GM18520 (cell line): ENCODE results near the gene SLC22A23.

Experiments
- ATAC-seq: cut with Tn5 transposase; IDR thresholded peaks from one replicate; pipeline ENCODE4 v1.9.1; 2021; ENCODE audit not compliant: unreplicated experiment

Gene SLC22A23

GRCh38 chr6:3288711-3289663 lies 167.9 kb downstream of the SLC22A23 start:
- ATAC-seq, result no peak

GRCh38 chr6:3287976-3288707 lies 168.7 kb downstream of the SLC22A23 start:
- no peak for ATAC-seq

- ATAC-seq, result no peak
These were observed 169.5 kb downstream of the SLC22A23 start for GRCh38 chr6:3287308-3287707.

DNA sequence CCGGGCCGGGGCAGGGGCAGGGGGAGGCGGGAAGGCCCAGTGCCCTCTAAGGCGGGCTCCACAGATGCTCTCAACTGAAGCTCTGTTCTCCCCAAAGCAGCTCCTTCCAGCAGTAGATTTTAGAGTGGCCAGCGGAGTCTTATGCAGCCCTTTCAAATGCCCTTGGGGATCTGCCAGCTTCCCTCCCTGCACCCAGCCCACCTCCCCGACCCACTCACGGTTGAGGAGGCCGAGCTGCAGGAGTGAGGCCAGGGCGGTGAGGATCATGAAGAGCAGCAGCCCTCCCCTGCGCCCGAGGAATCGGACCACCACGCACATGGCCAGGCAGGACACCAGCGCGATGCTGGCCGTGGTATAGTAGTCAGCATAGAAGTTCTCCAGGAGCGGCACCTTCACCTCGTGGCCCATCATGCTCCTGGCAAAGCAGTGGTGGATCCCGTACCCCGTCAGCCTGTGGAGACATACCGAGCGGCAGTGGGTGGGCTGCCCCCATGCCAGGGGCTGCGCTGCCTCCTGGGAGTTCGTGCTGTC lies 170.1 kb downstream of the SLC22A23 start:
- ATAC-seq, result no peak

DNA sequence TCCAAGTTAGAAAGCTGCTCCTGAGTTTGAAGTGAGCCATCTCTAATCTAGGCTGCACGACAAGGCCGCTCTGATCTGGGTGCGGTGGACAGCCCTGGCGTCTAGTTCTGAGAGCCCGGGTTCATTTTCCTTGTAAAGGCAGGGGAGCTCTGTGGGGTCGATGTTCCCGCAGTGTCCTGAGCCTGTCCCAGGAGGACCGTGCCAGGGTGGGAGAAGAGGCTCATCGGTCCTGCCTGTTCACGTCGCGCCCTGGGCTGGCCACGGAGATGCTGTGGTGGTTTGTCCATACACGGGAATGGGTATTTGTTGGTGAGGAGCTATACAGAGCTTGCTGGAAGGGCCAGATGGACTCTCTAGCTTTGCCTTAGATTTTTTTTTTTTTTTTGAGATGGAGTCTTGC lies 171.1 kb downstream of the SLC22A23 start:
- no peak for ATAC-seq

DNA sequence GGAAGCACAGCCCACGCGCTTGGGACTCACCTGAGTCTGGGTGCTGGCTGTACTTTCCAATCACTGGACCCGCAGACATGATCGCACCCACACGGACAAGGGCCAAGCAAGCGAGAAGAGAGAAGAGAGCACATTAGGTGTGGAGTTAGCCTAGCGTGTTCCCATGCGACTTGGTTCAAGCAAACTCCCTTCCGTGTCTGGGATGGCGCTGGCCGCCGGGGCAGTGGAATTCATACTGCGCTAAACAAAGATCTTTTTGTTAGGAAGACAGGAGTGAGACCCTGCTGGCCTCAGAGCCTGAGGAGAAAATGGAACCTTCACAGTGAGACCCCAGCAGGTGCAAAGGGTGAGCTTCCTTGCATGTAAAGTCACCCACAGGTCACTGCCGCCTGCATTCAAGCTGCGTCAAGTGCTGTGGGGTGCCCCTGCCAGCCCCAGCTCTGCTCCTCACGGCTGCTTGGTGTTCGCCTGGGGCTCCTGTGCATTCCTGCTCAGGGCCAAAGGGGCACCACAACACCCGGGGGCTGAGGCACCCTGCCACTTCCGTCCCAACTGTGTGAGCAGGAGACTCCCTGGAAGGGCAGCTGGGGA lies 171.7 kb downstream of the SLC22A23 start:
- no peak for ATAC-seq

GRCh38 chr6:3284436-3284876 lies 172.4 kb downstream of the SLC22A23 start:
- no peak for ATAC-seq

GRCh38 chr6:3283641-3284435 lies 173.0 kb downstream of the SLC22A23 start:
- ATAC-seq, result no peak

DNA sequence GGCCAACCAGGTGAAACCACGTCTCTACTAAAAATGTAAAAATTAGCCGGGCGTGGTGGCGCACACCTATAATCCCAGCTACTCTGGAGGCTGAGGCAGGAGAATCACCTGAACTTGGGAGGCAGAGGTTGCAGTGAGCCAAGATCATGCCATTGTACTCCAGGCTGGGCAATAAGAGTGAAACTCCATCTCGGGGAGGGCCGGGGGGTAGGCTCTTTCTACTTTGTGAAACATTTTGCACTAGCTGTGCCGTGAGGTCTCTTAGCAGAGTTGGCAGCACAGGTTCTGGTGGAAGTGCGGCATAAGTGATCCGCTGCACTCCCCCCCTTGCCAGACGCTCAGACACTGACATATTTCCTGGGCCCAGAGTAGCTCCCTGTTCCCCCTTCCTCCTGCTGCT lies 173.6 kb downstream of the SLC22A23 start:
- ATAC-seq, result no peak

GRCh38 chr6:3282476-3283236 lies 174.2 kb downstream of the SLC22A23 start:
- ATAC-seq, result no peak

DNA sequence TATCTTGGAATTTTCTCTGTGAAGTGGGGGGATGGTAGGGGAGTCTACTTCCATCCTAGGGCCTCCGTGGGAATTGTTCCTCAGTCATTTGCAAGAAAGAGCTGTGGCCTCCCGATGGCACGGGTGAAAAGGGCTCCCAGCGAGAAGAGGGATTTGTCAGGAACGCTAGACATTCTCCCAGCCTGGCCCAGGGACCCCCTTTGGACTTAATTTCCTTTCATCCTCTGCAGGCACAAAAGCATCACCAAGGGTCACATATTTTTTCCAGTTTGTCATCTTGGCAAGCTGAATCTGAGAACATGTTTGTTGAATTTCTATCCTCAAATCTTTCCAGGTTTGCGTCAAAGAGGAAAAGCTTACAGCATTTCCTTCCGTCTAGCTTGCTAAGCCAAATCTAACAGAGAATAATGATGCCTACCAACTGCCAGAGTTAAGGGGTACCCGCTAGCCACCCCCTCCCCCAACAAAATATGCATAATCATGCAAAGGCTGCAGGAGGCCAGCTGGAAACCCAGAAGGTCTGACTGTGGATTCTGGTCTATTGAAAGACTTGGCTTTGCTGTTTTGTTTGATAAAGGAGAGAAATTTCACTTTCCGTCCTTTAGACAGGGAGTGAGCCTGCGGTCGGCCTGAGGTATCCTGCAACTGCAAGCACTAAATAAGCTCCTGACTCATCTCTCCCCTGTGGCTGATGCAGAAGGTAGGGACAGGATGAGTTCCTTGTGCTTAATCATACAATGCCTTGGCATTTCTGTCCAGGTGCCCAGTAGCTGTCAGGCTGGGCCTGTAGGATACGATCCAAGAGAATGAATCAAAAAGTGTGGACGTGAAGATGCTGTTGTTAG lies 175.0 kb downstream of the SLC22A23 start:
- no peak for ATAC-seq

GRCh38 chr6:3280866-3281465 lies 175.9 kb downstream of the SLC22A23 start:
- ATAC-seq, result no peak

- no peak for ATAC-seq
These were observed 176.8 kb downstream of the SLC22A23 start for GRCh38 chr6:3280091-3280490.

DNA sequence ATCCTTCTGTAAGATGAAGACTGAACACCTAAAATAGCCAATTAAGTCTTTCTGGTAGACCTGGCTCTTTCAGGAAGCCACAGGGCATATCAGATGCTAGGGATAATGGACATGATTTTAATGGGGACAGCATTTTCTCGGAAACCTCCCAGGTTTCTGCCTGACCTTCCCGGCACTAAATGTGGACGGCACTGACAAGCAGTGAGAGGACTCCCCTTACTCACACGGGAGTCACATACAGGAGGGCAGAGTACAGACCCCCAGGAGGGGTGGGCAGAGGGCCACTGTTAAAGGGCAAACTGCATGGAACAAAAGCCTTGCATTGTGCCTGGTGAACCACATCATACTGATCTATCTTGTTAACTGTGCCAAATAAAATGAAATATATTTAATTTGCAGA lies 178.2 kb downstream of the SLC22A23 start:
- no peak for ATAC-seq

DNA sequence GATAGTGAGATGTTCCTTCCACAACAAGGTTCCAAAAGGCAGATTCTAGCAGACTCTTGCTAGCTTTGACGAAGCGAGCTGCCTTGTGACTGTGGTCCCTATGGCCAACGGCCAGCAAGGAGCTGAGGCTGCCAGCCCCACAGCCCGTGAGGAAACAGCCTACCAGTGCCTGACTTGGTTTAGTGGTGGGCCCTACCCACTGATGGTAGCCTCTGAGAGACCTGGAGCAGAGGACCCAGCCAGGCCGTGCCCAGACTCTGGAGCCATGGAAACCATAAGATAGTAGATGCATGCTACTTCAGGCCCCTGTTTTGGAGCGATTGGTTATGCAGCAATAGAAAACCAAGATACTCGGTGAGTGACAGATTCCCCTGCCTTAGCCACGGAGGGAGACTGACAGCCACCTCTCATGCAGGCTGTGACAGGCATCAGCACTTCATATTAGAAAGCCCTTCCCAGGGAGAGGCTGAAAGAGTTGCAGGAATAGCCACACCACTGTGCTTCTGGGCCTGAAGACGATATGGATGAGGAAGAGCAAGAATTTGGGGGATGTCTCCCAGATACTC lies 178.9 kb downstream of the SLC22A23 start:
- no peak for ATAC-seq

- ATAC-seq, result no peak
These were observed 179.6 kb downstream of the SLC22A23 start for GRCh38 chr6:3277251-3277650.

DNA sequence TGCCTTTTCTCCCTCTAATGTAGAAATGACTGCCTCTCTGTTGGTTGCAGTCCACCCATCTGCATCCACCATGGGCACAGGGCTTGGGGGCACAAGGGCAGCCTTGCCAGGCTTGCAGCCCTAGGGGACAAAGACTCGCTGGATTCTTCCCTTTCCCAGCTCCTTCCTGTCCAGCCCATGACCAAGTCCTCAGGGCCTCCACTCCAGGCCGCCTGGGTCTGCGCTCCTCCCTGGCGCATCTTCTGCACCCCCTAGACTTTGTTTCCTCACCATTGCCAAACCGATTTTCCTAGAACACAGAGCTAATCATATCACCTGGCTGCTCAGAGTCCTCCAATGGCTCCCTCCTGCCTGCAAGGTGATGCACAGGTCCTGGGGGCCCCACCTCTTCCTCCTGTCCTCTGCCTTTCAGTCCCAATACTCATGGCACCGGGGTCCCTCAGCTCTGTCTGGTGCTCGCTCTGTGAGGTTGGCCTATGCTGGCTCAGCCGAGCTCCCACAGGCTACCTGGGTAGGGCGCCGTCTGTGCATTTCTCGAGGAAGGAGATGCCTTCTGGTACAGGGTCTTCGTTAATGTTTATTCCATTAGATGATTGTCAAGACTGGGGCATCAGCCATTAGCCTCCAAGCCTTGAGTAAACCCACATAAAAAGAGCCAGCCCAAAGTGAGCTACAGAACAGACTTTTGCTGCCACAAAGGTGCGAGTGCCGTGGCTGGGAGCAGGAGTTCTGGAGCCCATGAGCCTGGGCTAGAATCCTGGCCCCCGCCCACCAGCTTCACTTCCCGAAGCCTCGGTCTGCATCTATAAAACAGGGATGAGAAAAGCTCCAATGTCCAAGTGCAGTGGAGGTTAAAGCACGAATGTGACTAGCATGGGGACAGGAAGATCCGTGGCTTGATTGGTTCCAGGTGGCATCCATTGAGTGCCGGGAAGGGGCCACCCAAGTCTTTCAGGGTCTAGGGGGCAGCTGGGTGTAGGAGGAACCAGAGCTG lies 180.4 kb downstream of the SLC22A23 start:
- no peak for ATAC-seq
